BE2C (cell line): ENCODE measurements around the gene JSRP1.

Experiments
- DNase-seq: peaks from one replicate; pipeline ENCODE4 v3.0.0-alpha.2; 2020
- H3K27me3 ChIP-seq: fragments of 250-450 bp; sonication (Bioruptor Pico); 2 replicates; pipeline ENCODE4 v1.5.1; 2020; ENCODE audit warnings: mild to moderate bottlenecking
- H3K36me3 ChIP-seq: fragments of 250-450 bp; sonication (Bioruptor Pico); 2 replicates; pipeline ENCODE4 v1.5.1; 2020; ENCODE audit warnings: mild to moderate bottlenecking
- H3K4me1 ChIP-seq: fragments of 250-450 bp; sonication (Bioruptor Pico); 2 replicates; pipeline ENCODE4 v1.5.1; 2020
- H3K4me3 ChIP-seq: 2 replicates; pipeline ENCODE4 v1.5.1; 2011; ENCODE audit warnings: low read depth, low read length
- H3K9me3 ChIP-seq: fragments of 250-450 bp; sonication (Bioruptor Pico); 2 replicates; pipeline ENCODE4 v1.5.1; 2020
- TF ChIP-seq, protein P1 (sequence below): IDR thresholded peaks from 2 replicates; pipeline ENCODE4 v1.5.1; 2012; ENCODE audit warnings: mild to moderate bottlenecking, low read depth, low read length

Gene JSRP1

GRCh38 chr19:2207008-2207407 lies 49.2 kb downstream of the JSRP1 start:
- DNase-seq: no peak
- no peaks in the 10 kb centered on the region for H3K27me3 ChIP-seq
- H3K4me3 ChIP-seq: no peak overlapping the region
- H3K4me1 ChIP-seq: peaks cover 2% of the 10 kb centered on the region; the same call in 1 of the 2 replicates
- H3K36me3 ChIP-seq: peaks cover 56% of the 10 kb centered on the region
- H3K9me3 ChIP-seq: no peaks in the 10 kb centered on the region
- TF ChIP-seq, protein P1, sequence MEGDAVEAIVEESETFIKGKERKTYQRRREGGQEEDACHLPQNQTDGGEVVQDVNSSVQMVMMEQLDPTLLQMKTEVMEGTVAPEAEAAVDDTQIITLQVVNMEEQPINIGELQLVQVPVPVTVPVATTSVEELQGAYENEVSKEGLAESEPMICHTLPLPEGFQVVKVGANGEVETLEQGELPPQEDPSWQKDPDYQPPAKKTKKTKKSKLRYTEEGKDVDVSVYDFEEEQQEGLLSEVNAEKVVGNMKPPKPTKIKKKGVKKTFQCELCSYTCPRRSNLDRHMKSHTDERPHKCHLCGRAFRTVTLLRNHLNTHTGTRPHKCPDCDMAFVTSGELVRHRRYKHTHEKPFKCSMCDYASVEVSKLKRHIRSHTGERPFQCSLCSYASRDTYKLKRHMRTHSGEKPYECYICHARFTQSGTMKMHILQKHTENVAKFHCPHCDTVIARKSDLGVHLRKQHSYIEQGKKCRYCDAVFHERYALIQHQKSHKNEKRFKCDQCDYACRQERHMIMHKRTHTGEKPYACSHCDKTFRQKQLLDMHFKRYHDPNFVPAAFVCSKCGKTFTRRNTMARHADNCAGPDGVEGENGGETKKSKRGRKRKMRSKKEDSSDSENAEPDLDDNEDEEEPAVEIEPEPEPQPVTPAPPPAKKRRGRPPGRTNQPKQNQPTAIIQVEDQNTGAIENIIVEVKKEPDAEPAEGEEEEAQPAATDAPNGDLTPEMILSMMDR: no peak

DNA sequence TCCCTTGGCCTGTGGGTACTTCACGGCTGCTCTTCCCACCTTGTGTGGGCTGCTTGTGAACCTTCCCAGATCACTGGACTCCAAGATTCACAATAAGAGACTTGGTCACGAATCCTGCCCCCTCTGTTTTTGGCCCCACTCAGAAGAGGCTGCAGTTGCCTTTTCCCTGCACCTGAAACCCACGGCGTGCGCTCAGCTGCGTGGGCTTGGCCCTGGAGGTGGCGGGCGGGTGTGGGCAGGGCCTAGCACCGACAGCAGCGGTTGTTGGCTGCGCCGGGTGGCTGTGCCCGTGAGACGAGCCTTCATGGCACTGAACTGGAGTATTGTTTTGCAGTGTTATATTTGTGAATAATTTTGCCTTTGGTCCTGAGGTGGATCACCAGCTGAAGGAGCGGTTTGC lies 53.9 kb downstream of the JSRP1 start:
- no peaks in the 10 kb centered on the region for H3K27me3 ChIP-seq
- no peak for DNase-seq
- H3K9me3 ChIP-seq: no peaks in the 10 kb centered on the region
- no peak overlapping the region for H3K4me3 ChIP-seq
- peaks cover 50% of the 10 kb centered on the region for H3K36me3 ChIP-seq
- H3K4me1 ChIP-seq: no peaks in the 10 kb centered on the region
- TF ChIP-seq, protein P1: no peak
